HUES64 (cell line): ENCODE measurements around the gene CACNA2D2.

Experiments
- H3K27ac ChIP-seq: 2 replicates; pipeline ENCODE4 v1.7.0; 2013; ENCODE audit warnings: low read depth, low read length, inconsistent platforms
- H3K27me3 ChIP-seq: 2 replicates; pipeline ENCODE4 v1.6.1; 2013; ENCODE audit warnings: mild to moderate bottlenecking, low read length; ENCODE audit not compliant: insufficient read depth
- H3K36me3 ChIP-seq: 2 replicates; pipeline ENCODE4 v1.6.1; 2013; ENCODE audit warnings: mild to moderate bottlenecking, low read length; ENCODE audit not compliant: insufficient read depth
- H3K4me1 ChIP-seq: 2 replicates; pipeline ENCODE4 v1.6.1; 2013; ENCODE audit warnings: mild to moderate bottlenecking, low read length, moderate library complexity; ENCODE audit not compliant: insufficient read depth
- H3K4me3 ChIP-seq: 2 replicates; pipeline ENCODE4 v1.5.1; 2013; ENCODE audit warnings: mild to moderate bottlenecking, low read length, moderate library complexity
- H3K9ac ChIP-seq: 2 replicates; pipeline ENCODE4 v1.6.1; 2013; ENCODE audit warnings: mild to moderate bottlenecking, low read depth, low read length
- H3K9me3 ChIP-seq: 2 replicates; pipeline ENCODE4 v1.6.1; 2013; ENCODE audit warnings: low read depth, low read length; ENCODE audit not compliant: insufficient read depth
- WGBS: fragments of 150-250, 120-280 bp; methylation state at CpG from one replicate; pipeline ENCODE4 v1.1.7; 2013; ENCODE audit warnings: missing lambda C conversion rate; 5-methylcytosine and 5-hydroxymethylcytosine counted together

The CACNA2D2 gene

DNA sequence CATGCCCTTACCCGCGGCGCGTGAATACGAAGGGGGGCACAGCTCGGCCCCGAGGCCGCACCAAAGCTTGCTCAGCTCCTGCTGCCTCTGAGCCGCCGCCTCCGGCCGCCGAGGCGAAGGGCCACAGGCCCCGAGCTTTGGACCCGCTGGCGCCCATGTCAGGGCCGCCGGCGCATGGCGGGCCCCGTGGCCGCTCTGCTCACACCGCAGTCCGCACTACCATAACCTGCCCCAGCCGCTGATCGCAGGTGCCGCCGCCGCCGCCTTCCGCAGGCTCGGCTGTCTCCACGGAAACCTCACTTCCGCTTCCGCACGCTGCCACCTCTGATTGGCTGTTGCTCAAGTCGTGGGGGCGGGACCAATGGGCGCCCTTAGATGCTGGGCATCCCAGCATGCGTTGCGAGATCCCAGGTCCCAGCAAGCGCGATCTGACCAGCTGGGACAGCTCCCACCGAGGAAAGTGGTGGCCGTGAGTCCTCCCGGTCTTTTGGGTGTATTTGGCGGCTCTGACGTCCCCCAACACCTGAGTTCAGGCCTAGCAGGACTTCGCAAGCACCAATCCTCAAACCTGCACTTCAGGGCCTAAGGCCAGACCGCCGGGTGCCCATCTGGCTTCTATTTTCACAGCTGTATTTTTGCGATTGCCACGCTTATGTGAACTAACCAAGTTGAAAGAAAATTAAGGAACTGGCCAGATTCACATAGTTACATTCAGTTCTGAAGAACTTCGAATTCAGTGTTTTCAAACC lies 175.3 kb downstream of the CACNA2D2 start, which contains the start of gene TUSC2:
Gene TUSC2, minus strand, starts transcription at position 281 of the 749 bp plus-strand sequence. Its CDS starts 124 bp downstream, at position 157.
- WGBS: 5% methylated on average over 55 of the region's 55 CpGs
- no peaks in the 10 kb centered on the region for H3K9me3 ChIP-seq
- peaks cover 3% of the 10 kb centered on the region; the same call in 1 of the 2 replicates for H3K4me1 ChIP-seq
- H3K27ac ChIP-seq: peak within 1 kb of the TSS; percentile 56
- peak within 1 kb of the TSS; percentile 81 for H3K9ac ChIP-seq
- H3K36me3 ChIP-seq: peaks cover 50% of the 10 kb centered on the region
- H3K4me3 ChIP-seq: peak within 1 kb of the TSS; percentile 88
- no peaks in the 10 kb centered on the region for H3K27me3 ChIP-seq

DNA sequence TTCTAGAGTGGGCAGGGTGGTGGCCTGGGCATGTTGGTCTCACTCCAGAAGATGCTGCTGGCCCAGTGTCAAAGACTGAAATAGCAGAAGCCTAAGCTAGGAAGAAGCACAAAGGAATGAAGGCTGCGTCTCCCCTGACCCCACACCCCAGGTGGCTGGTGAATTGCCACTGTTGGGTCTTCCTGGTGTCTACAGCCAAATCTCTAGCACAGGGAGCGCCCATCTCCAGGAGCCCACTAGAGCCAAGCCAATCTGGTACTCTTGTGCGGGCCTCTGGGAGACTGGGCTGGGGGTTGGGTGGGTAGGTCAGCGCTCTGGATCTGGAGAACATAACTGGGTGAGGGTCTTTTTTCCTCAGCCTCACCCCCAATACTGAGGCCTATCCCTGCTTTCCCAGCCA lies 176.3 kb downstream of the CACNA2D2 start:
- H3K4me3 ChIP-seq: peak overlapping the region; percentile 88
- no peaks in the 10 kb centered on the region for H3K9me3 ChIP-seq
- H3K36me3 ChIP-seq: peaks cover 46% of the 10 kb centered on the region
- H3K27me3 ChIP-seq: no peaks in the 10 kb centered on the region
- 88% methylated on average over 3 of the region's 4 CpGs for WGBS
- peak overlapping the region; percentile 81 for H3K9ac ChIP-seq
- H3K4me1 ChIP-seq: peaks cover 7% of the 10 kb centered on the region
- H3K27ac ChIP-seq: no peak overlapping the region

DNA sequence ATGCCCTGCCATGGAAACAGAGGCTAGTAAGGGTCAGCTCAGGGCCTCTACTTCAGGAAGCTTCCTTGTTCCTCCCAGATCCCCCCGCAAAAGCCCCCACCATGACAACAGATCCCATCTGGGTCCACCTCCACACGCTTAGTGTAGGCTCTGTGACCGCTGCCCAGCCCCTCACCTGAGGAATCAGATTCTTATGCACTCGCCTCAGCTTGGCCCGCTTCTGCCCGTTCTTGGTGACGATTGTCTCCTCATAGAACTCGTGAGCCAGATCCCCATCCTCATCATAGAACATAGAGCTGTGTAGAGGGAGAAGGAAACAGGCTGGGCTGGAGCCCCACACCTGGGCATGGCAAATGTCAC lies 177.3 kb downstream of the CACNA2D2 start:
- peaks cover 7% of the 10 kb centered on the region for H3K4me1 ChIP-seq
- no peaks in the 10 kb centered on the region for H3K27me3 ChIP-seq
- H3K9ac ChIP-seq: no peak overlapping the region
- H3K9me3 ChIP-seq: no peaks in the 10 kb centered on the region
- H3K27ac ChIP-seq: no peak overlapping the region
- 97% methylated on average over 8 of the region's 8 CpGs for WGBS
- peaks cover 36% of the 10 kb centered on the region for H3K36me3 ChIP-seq
- H3K4me3 ChIP-seq: no peak overlapping the region

DNA sequence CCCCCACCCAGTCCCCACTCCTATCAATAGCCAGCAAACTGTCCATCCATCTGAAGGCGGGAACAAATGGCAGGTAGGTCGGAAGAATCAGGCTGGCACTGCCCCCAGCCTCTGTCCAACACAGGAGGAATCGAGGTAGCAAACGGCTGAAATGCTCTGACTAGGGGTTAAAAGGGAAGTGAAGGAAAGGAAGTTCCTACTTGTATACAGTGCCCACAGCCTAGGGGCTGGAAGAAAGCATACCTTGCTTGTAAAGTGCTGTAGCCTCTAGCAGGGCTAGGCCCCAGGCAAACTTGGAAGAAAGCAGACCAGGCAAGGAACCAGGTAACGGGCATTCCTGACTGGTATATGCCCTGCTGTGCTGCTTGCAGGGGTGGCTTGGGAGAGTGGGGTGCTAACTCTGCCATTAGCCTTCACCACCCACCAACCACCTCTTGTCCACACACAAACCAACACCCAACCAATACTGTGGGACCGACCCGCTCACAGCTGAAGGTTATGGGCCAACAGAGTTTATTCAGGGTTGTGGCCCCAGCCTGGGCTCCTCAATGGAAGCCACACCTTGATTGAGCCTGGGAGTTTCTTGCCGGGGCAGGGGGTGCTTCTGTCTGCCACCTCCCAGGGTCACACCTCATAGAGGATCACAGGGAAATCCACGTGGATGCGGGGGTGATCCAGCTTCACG lies 177.8 kb downstream of the CACNA2D2 start:
- Histone ChIP-seq H3K9me3 (no peaks in the 10 kb centered on the region), H3K27ac (no peak overlapping the region), H3K27me3 (no peaks in the 10 kb centered on the region), H3K9ac (no peak overlapping the region), H3K4me3 (no peak overlapping the region), H3K36me3 (peaks cover 31% of the 10 kb centered on the region), H3K4me1 (peaks cover 7% of the 10 kb centered on the region)
- 95% methylated on average over 11 of the region's 11 CpGs for WGBS

DNA sequence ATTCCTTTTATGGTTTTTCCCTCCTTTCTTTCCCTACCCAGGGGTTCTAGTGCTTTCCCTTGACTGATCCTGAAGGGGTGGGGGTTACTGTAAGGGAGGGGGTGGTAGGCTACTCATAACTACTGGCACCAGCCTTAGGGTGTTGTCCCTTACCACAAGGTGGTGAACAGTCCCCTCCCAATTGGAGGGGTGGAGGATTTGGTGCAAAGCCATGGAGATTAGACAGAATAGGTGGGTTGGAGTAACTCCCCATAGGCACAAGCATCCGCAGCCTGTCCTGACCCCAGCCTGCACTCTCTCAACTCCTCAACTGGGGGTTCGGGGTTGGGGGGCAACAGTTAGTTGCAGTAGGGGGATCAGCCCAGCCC lies 178.3 kb downstream of the CACNA2D2 start:
- no peak overlapping the region for H3K27ac ChIP-seq

DNA sequence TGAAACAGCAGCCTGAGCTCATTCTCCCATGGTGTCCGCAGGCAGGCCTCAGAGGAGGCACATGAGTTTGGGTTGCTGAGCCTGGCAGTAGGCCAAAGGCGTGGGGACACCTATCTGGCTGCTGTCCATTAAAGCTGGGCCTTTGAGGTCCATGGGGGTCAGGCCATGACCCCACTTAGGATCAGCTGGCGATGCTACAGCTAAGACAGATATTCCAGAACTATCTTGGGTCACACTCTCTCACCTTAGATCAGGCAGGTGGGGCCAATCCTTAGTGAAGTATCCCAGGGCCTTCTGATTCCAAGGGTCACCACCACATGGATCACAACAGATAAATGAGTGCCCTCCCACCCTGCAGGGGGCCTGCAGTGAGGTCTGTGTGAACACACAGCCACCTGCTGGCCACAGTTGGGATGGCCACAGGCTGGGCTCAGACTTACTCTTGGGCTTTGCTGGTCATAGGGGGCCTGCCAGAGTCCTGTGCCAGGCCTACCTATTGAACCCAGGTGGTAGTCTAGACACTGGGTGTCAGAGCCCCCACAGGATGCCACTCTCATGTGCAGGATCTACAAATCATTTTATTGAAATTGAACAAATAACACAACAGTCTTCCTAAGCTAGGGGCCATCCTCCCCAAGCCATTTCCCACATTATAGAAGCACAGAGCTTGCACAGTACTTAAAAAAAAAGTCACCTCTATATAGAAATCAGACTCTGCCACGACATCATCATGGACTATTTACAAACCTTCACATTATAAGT lies 178.9 kb downstream of the CACNA2D2 start:
- WGBS: 72% methylated on average over 4 of the region's 4 CpGs
- Histone ChIP-seq H3K36me3 (peaks cover 28% of the 10 kb centered on the region), H3K4me3 (no peak overlapping the region), H3K4me1 (peaks cover 14% of the 10 kb centered on the region), H3K27me3 (no peaks in the 10 kb centered on the region), H3K9ac (no peak overlapping the region), H3K9me3 (no peaks in the 10 kb centered on the region), H3K27ac (no peak overlapping the region)

More for the DNA sequence above, 178.3 kb downstream of the CACNA2D2 start:
- H3K4me3 ChIP-seq: no peak overlapping the region
- WGBS: 94% methylated on average over 2 of the region's 2 CpGs
- H3K36me3 ChIP-seq: peaks cover 28% of the 10 kb centered on the region
- H3K9me3 ChIP-seq: no peaks in the 10 kb centered on the region
- peaks cover 11% of the 10 kb centered on the region for H3K4me1 ChIP-seq
- H3K9ac ChIP-seq: no peak overlapping the region
- no peaks in the 10 kb centered on the region for H3K27me3 ChIP-seq

DNA sequence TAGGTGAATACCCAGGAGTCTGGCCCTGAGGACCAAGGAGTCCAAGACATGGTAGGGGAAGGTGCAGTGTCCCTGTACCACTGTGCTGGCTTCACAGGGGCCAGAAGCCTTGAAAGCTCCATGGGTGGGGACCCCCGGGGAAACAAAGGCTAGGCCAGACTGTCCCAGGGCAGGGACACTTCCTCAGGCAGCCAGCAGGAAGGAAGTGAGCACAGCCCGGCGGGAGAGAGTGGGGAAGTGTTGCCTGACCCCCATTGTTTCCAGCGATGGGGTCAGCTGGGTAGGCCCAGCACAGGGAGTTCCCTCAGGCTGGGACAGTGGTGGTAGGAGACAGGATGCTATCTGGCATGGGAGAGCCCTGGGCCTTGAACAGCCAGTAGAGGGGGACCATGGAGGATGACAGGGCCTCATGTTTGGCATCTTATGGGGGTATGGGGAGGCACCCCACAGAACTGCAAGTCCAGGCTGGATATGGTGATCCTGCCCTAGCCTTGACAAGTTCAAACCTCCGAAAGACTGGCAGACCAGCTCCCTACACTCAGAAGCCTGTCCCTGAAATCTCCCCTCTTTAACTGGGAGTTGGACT lies 179.7 kb downstream of the CACNA2D2 start:
- no peak overlapping the region for H3K9ac ChIP-seq
- WGBS: 88% methylated on average over 5 of the region's 5 CpGs
- H3K4me1 ChIP-seq: peaks cover 14% of the 10 kb centered on the region
- H3K27me3 ChIP-seq: no peaks in the 10 kb centered on the region
- no peak overlapping the region for H3K27ac ChIP-seq
- peaks cover 32% of the 10 kb centered on the region for H3K36me3 ChIP-seq
- H3K9me3 ChIP-seq: no peaks in the 10 kb centered on the region
- no peak overlapping the region for H3K4me3 ChIP-seq

DNA sequence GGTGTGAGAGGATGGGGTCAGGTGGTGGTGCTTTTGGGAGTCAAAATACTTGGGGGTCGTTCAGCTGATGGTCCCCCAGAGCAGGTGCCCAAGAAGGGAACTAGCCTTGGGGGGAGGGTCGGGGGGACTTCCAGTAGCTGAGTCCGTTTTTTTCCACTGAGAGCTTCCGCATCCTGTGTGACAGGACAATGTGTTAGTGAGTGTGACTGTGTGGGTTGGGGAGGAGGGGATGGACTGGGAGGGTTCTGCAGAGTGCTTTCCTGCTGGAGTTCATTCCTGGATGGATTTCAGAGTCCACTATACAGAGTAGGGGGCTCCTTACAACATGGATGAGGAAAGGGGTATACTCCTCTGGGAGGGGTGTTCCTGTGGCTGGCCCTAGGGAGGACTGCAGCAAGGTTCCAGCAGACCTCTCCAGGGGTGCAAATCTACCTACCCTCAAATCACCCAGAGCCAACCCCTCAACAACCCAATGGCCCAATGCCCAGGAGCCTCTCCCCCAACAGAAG lies 180.3 kb downstream of the CACNA2D2 start:
- H3K9me3 ChIP-seq: no peaks in the 10 kb centered on the region
- H3K27ac ChIP-seq: no peak overlapping the region
- 69% methylated on average over 4 of the region's 4 CpGs for WGBS
- peak overlapping the region; percentile 92; the same call in 1 of the 2 replicates for H3K4me3 ChIP-seq
- peaks cover 38% of the 10 kb centered on the region for H3K36me3 ChIP-seq
- no peak overlapping the region for H3K9ac ChIP-seq
- H3K27me3 ChIP-seq: no peaks in the 10 kb centered on the region
- H3K4me1 ChIP-seq: peaks cover 14% of the 10 kb centered on the region

DNA sequence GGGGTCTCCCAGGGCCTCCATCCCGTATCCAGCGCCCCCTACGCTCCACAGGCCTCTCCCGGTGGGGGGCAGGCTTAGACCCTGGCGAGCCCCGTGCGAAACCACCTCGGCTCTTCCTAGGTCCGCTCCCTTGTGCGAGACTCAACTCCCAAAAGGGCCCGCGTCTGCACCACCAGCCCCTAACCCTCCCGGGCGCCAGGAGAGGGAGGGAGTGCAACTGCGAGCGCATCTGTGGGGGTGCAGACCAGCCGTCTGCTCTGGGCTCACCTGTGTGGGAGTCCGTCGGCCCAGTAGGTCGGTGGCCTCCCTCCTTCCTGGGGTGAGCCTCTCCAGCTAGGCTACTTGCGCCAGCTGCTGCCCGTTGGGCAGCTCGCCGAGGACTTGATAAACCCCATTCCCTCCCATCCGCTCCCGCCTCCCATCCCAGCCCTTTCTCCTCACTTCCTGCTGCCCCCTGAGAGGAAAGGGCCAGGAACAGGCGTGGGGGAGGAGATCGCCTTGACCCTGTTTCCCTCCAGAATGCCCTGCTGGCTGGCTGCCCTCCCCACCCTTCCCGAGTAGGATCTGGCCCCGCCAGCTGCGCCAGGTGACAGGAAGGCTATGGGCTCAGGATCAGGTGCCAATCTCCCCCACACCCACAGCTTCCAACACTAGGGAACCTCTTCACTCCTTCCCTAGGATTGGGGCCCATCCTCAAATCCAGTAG lies 180.9 kb downstream of the CACNA2D2 start, which contains the start of gene HYAL2:
Gene HYAL2, minus strand, starts transcription at position 360 of the 706 bp plus-strand sequence. CDS start 2,256 bp downstream, outside the sequence.
- 8% methylated on average over 31 of the region's 31 CpGs for WGBS
- H3K27ac ChIP-seq: peak within 1 kb of the TSS; percentile 99

DNA sequence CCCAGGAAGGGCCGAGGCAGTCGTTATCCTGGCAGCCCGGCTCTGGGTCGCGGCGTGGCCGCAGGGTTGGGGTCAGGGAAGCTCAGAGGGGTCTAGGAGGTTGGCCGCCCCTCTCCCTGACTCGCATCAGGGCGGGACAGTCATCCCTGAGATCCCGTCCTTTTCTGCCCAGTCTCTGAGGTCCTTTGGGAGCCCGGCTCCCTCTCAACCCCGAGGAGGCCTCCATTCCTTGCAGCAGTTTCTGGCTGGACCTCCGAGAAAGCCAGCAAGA lies 181.4 kb downstream of the CACNA2D2 start:
- no peaks in the 10 kb centered on the region for H3K9me3 ChIP-seq
- no peaks in the 10 kb centered on the region for H3K27me3 ChIP-seq
- peak overlapping the region; percentile 64 for H3K27ac ChIP-seq
- peaks cover 14% of the 10 kb centered on the region for H3K4me1 ChIP-seq
- H3K9ac ChIP-seq: peak overlapping the region; percentile 77
- H3K4me3 ChIP-seq: peak overlapping the region; percentile 92
- WGBS: 2% methylated on average over 14 of the region's 14 CpGs
- H3K36me3 ChIP-seq: peaks cover 47% of the 10 kb centered on the region

More for the DNA sequence above, 180.9 kb downstream of the CACNA2D2 start, which contains the start of gene HYAL2:
- no peaks in the 10 kb centered on the region for H3K27me3 ChIP-seq
- peak within 1 kb of the TSS; percentile 95 for H3K9ac ChIP-seq
- peak within 1 kb of the TSS; percentile 92 for H3K4me3 ChIP-seq
- no peaks in the 10 kb centered on the region for H3K9me3 ChIP-seq
- peaks cover 14% of the 10 kb centered on the region for H3K4me1 ChIP-seq
- peaks cover 43% of the 10 kb centered on the region for H3K36me3 ChIP-seq
